ENCODE data around the gene CCDC61.

Gene CCDC61

GRCh38 chr19:46017095-46017429 lies 21.8 kb downstream of the CCDC61 start:
- DNase-seq (ENCODE audit: low spot score) = no peak

- DNase-seq (ENCODE audit: low spot score) = no peak
Observed at GRCh38 chr19:46017874-46018675, 22.8 kb downstream of the CCDC61 start.

GRCh38 chr19:46018729-46019251 lies 23.5 kb downstream of the CCDC61 start:
- DNase-seq (ENCODE audit: low spot score) = no peak

- no peak for DNase-seq (ENCODE audit: low spot score)
Observed at GRCh38 chr19:46019270-46019669, 24.0 kb downstream of the CCDC61 start.

- DNase-seq (ENCODE audit: low spot score) = no peak
Observed at GRCh38 chr19:46020819-46021125, 25.5 kb downstream of the CCDC61 start.

GRCh38 chr19:46021531-46022041 lies 26.3 kb downstream of the CCDC61 start:
- no peak for DNase-seq (ENCODE audit: low spot score)

- DNase-seq (ENCODE audit: low spot score) = no peak
Observed at GRCh38 chr19:46022061-46022430, 26.8 kb downstream of the CCDC61 start.

- no peak for DNase-seq (ENCODE audit: low spot score)
Observed at GRCh38 chr19:46022431-46023310, 27.4 kb downstream of the CCDC61 start, which contains the start of gene PGLYRP1. Gene PGLYRP1, minus strand, starts transcription at chr19:46023053. Its CDS starts 32 bp downstream, at chr19:46023021.

GRCh38 chr19:46023311-46023779 lies 28.1 kb downstream of the CCDC61 start:
- DNase-seq (ENCODE audit: low spot score) = no peak

GRCh38 chr19:46025835-46026234 lies 30.6 kb downstream of the CCDC61 start:
- DNase-seq (ENCODE audit: low spot score) = no peak

GRCh38 chr19:46030812-46031550 lies 35.7 kb downstream of the CCDC61 start:
- DNase-seq (ENCODE audit: low spot score) = no peak

GRCh38 chr19:46031781-46032596 lies 36.7 kb downstream of the CCDC61 start:
- no peak for DNase-seq (ENCODE audit: low spot score)

- DNase-seq (ENCODE audit: low spot score) = no peak
Observed at GRCh38 chr19:46032597-46033025, 37.3 kb downstream of the CCDC61 start.

- no peak for DNase-seq (ENCODE audit: low spot score)
Observed at GRCh38 chr19:46033401-46033800, 38.1 kb downstream of the CCDC61 start.

GRCh38 chr19:46035546-46035945 lies 40.3 kb downstream of the CCDC61 start:
- no peak for DNase-seq (ENCODE audit: low spot score)

- DNase-seq (ENCODE audit: low spot score) = no peak
Observed at GRCh38 chr19:46035986-46036743, 40.9 kb downstream of the CCDC61 start.

GRCh38 chr19:46036744-46037128 lies 41.5 kb downstream of the CCDC61 start:
- DNase-seq (ENCODE audit: low spot score) = no peak

- DNase-seq (ENCODE audit: low spot score) = no peak
Observed at GRCh38 chr19:46040125-46040524, 44.9 kb downstream of the CCDC61 start.

GRCh38 chr19:46040952-46041500 lies 45.8 kb downstream of the CCDC61 start, which contains the start of gene IGFL4:
Gene IGFL4, minus strand, starts transcription at chr19:46041002. Its CDS starts 40 bp downstream, at chr19:46040962.
- no peak for DNase-seq (ENCODE audit: low spot score)

Measured in putamen (tissue), 1 donor.